CD14-positive monocyte (primary cell): Measurements from ENCODE around the gene COX10. TPM values are rescaled to one million over a fixed set of nuclear protein-coding genes. Genes with fewer than 3 reads are reported as not detected.

Source experiments
- DNase-seq, 3 donors: peaks; one replicate each; pipeline ENCODE4 v3.0.0-alpha.2; 2011 to 2022
- H2AFZ ChIP-seq: 2 replicates; pipeline ENCODE4 v1.6.0; 2012; ENCODE audit warnings: mild to moderate bottlenecking, low read depth, low read length, inconsistent platforms; ENCODE audit not compliant: insufficient read depth, poor library complexity, severe bottlenecking
- H3K27ac ChIP-seq, 2 donors: 1 replicate in 1 of 2; 2 replicates in 1 of 2; pipeline ENCODE4 v1.5.1; 2012 to 2013; ENCODE audit warnings: low read length in 2 of 2, control low read depth in 1 of 2, inconsistent platforms in 1 of 2, low read depth in 1 of 2, mild to moderate bottlenecking in 1 of 2
- H3K27me3 ChIP-seq, 2 donors: one replicate each; pipeline versions ENCODE4 v1.6.0 to v1.6.1; 2011 to 2013; ENCODE audit warnings: low read length in 2 of 2; ENCODE audit not compliant: control insufficient read depth in 2 of 2, insufficient read depth in 2 of 2
- H3K36me3 ChIP-seq, 2 donors: replicated peaks in 1 of 2; 1 replicate in 1 of 2; 2 replicates in 1 of 2; pipeline versions ENCODE4 v1.5.1 to v1.6.1; 2012 to 2013; ENCODE audit warnings: low read length in 2 of 2, control low read depth in 1 of 2, inconsistent platforms in 1 of 2, mild to moderate bottlenecking in 1 of 2; ENCODE audit not compliant: insufficient read depth in 2 of 2, control insufficient read depth in 1 of 2
- H3K4me1 ChIP-seq, 2 donors: 1 replicate in 1 of 2; 2 replicates in 1 of 2; pipeline versions ENCODE4 v1.5.1 to v1.6.1; 2012 to 2013; ENCODE audit warnings: low read length in 2 of 2, control low read depth in 1 of 2, inconsistent platforms in 1 of 2, mild to moderate bottlenecking in 1 of 2, moderate library complexity in 1 of 2; ENCODE audit not compliant: insufficient read depth in 2 of 2, control insufficient read depth in 1 of 2
- H3K4me2 ChIP-seq: replicated peaks from 2 replicates; pipeline ENCODE3; 2012; ENCODE audit warnings: low read length, moderate library complexity, mild to moderate bottlenecking; ENCODE audit not compliant: poor library complexity, severe bottlenecking; ENCODE audit errors: extremely low read depth
- H3K4me3 ChIP-seq, 3 experiments: fragments of 200-600 bp in 1 of 3; sonication (generic) in 1 of 3; replicated peaks in 1 of 3; 1 replicate in 2 of 3; 2 replicates in 1 of 3; pipeline ENCODE4 v1.5.1; 2011 to 2013; ENCODE audit warnings: low read length in 3 of 3, mild to moderate bottlenecking in 3 of 3, control low read depth in 2 of 3, low read depth in 2 of 3, inconsistent platforms in 1 of 3, moderate library complexity in 1 of 3
- H3K79me2 ChIP-seq: 2 replicates; pipeline ENCODE4 v1.6.0; 2012; ENCODE audit warnings: mild to moderate bottlenecking, control low read depth, inconsistent platforms, low read length, moderate library complexity; ENCODE audit not compliant: insufficient read depth
- H3K9ac ChIP-seq: 2 replicates; pipeline ENCODE4 v1.6.0; 2017; ENCODE audit warnings: low read length, mild to moderate bottlenecking; ENCODE audit not compliant: insufficient read depth, poor library complexity, severe bottlenecking
- H3K9me3 ChIP-seq, 2 donors: replicated peaks in 1 of 2; 1 replicate in 1 of 2; 2 replicates in 1 of 2; pipeline versions ENCODE4 v1.5.1 to v1.6.1; 2012 to 2013; ENCODE audit warnings: low read length in 2 of 2, control low read depth in 1 of 2; ENCODE audit not compliant: control insufficient read depth in 1 of 2, insufficient read depth in 1 of 2
- H4K20me1 ChIP-seq: 2 replicates; pipeline ENCODE4 v1.6.0; 2012; ENCODE audit warnings: mild to moderate bottlenecking, low read length, control low read depth, moderate library complexity; ENCODE audit not compliant: insufficient read depth
- H3K27ac Mint-ChIP-seq, 7 donors: one replicate each; pipeline ENCODE4 v1.8.0; 2020; ENCODE audit warnings: mild to moderate bottlenecking in 7 of 7, mixed read lengths in 7 of 7, moderate library complexity in 6 of 7, inconsistent platforms in 2 of 7
- H3K27me3 Mint-ChIP-seq, 3 donors: one replicate each; pipeline ENCODE4 v1.8.0; 2021 to 2022; ENCODE audit warnings: low read depth in 3 of 3, mild to moderate bottlenecking in 3 of 3, mixed read lengths in 3 of 3, moderate library complexity in 3 of 3, inconsistent platforms in 1 of 3
- H3K36me3 Mint-ChIP-seq, 2 donors: one replicate each; pipeline ENCODE4 v1.8.0; 2020; ENCODE audit warnings: mixed read lengths in 2 of 2, inconsistent platforms in 1 of 2, mild to moderate bottlenecking in 1 of 2
- H3K4me1 Mint-ChIP-seq: one replicate; pipeline ENCODE4 v1.8.0; 2020; ENCODE audit warnings: mild to moderate bottlenecking, mixed read lengths
- H3K4me3 Mint-ChIP-seq, 2 donors: one replicate each; pipeline ENCODE4 v1.8.0; 2020; ENCODE audit warnings: mild to moderate bottlenecking in 2 of 2, mixed read lengths in 2 of 2, moderate library complexity in 1 of 2
- H3K9me3 Mint-ChIP-seq, 7 donors: one replicate each; pipeline ENCODE4 v1.8.0; 2020 to 2022; ENCODE audit warnings: mixed read lengths in 7 of 7, mild to moderate bottlenecking in 6 of 7, moderate library complexity in 6 of 7, inconsistent platforms in 2 of 7
- CTCF ChIP-seq: fragments of 200-600 bp; IDR thresholded peaks from one replicate; pipeline ENCODE4 v1.8.0; 2022; ENCODE audit warnings: antibody characterized with exemption, mild to moderate bottlenecking
- WGBS: methylation state at CpG from one replicate; pipeline ENCODE4 v1.1.5; 2013; ENCODE audit warnings: missing lambda C conversion rate; ENCODE audit not compliant: insufficient coverage; 5-methylcytosine and 5-hydroxymethylcytosine counted together
- intact Hi-C, 2 donors: fragments of 100-400 bp; cut with micrococcal nuclease; formaldehyde crosslinking; loops; one replicate each; pipeline versions ENCODE4 v1.15.0 to v1.15.1; 2023
- polyA plus RNA-seq, 3 donors: library from polyadenylated mRNA; depleted of rRNA in 1 of 3; unstranded in 2 of 3; stranded (reverse) in 1 of 3; fragments of 300-500 nt in 2 of 3; fragments of >200 nt in 1 of 3; fragmentation: Illumina TruSeq in 2 of 3; gene quantifications; 1 replicate in 2 of 3; 2 replicates in 1 of 3; pipeline ENCODE4 v1.2.3, GENCODE V29; 2012 to 2021

The COX10 gene
- polyA plus RNA-seq, 3 donors: 8.2 to 15.2 (median 11.3) TPM

DNA sequence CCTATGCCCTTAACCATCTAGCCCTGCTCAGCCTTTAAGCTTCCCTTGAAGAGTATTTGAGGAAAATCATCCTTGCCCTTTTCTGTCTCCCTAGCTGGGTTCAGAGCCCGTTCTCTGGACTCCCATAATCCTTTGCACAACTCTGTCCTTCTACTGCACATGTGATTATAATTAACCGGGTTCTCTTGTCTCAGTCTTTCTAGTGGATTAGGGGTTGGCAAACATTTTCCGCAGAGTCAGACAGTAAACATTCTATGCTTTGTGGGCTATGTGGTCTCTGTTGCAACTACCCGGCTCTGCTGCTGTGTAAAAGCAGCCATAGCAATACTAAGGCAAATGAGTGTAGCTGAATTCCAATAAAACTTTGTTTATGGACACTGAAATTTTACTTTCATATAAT is 87.4 kb downstream of the COX10 start:
- Histone ChIP-seq H3K36me3 (peaks cover 2 to 18% of the 10 kb centered on the region in 2 donors), H4K20me1 (no peaks in the 10 kb centered on the region), H3K9ac (no peak overlapping the region), H3K4me2 (no peak overlapping the region), H3K4me3 (no peak overlapping the region), H2AFZ (no peak overlapping the region), H3K27ac (no peak overlapping the region), H3K79me2 (no peaks in the 10 kb centered on the region), H3K4me1 (no peaks in the 10 kb centered on the region), H3K27me3 (no peaks in the 10 kb centered on the region), H3K9me3 (no peaks in the 10 kb centered on the region)
- no peak for DNase-seq
- intact Hi-C loops: no loop called here
- peaks cover 4 to 8% of the 10 kb centered on the region in 2 donors for H3K36me3 Mint-ChIP-seq
- 20% methylated on average over 1 of the region's 4 CpGs for WGBS
- no peaks in the 10 kb centered on the region for H3K27me3 Mint-ChIP-seq
- no peak overlapping the region for H3K4me3 Mint-ChIP-seq
- TF ChIP-seq CTCF: no peak
- H3K27ac Mint-ChIP-seq: no peak overlapping the region
- H3K9me3 Mint-ChIP-seq: no peaks in the 10 kb centered on the region
- H3K4me1 Mint-ChIP-seq: peaks cover 6% of the 10 kb centered on the region

GRCh38 chr17:14157822-14158221 is 88.5 kb downstream of the COX10 start:
- Histone ChIP-seq H3K79me2 (no peaks in the 10 kb centered on the region), H3K9me3 (no peaks in the 10 kb centered on the region), H3K4me1 (no peaks in the 10 kb centered on the region), H2AFZ (no peak overlapping the region), H3K27me3 (no peaks in the 10 kb centered on the region), H3K4me2 (no peak overlapping the region), H3K4me3 (no peak overlapping the region), H3K9ac (no peak overlapping the region), H3K36me3 (peaks cover 2 to 18% of the 10 kb centered on the region in 2 donors), H3K27ac (no peak overlapping the region), H4K20me1 (no peaks in the 10 kb centered on the region)
- Mint-ChIP-seq H3K4me3 (no peak overlapping the region), H3K27ac (no peak overlapping the region), H3K4me1 (peaks cover 6% of the 10 kb centered on the region), H3K36me3 (peaks cover 4 to 11% of the 10 kb centered on the region in 2 donors), H3K9me3 (no peaks in the 10 kb centered on the region), H3K27me3 (no peaks in the 10 kb centered on the region)
- no peak for TF ChIP-seq CTCF
- no peak for DNase-seq
- no CpG with 5 or more reads among the region's 1 CpG for WGBS
- intact Hi-C loops: no loop called here
